ENCODE measurements around the gene CRY1. TPM values are rescaled to one million over a fixed set of nuclear protein-coding genes. Genes with fewer than 3 reads are reported as not detected.

The CRY1 gene
- total RNA-seq, 2 experiments from 2014 or later: 26.6 to 27.8 TPM

- no peak for TF ChIP-seq CTCF (IDR thresholded peaks at IDR 0.05)
- Mint-ChIP-seq H3K27ac (no peak overlapping the region), H3K9me3 (no peaks in the 10 kb centered on the region), H3K27me3 (no peaks in the 10 kb centered on the region), H3K4me3 (no peak overlapping the region), H3K36me3 (ENCODE audit: low read depth) (peaks cover 21% of the 10 kb centered on the region), H3K4me1 (ENCODE audit: low read depth) (no peaks in the 10 kb centered on the region)
- POLR2A ChIA-PET: interaction anchor here (0.6 kb wide), 2 partner anchors 57 to 77 kb away, joined by 3 read pairs; no protein-coding TSS in a partner anchor
- intact Hi-C loops (cut with micrococcal nuclease): no loop called here
- no peak for DNase-seq
- CTCF ChIA-PET: no interaction called here
- no peak for ATAC-seq
Measured at GRCh38 chr12:107019546-107019945, 73.8 kb downstream of the CRY1 start.

GRCh38 chr12:107017042-107017441 is 76.3 kb downstream of the CRY1 start:
- H3K36me3 Mint-ChIP-seq (ENCODE audit: low read depth): peaks cover 21% of the 10 kb centered on the region
- intact Hi-C loops (cut with micrococcal nuclease): no loop called here
- DNase-seq (no peak), ATAC-seq (no peak)
- TF ChIP-seq CTCF (IDR thresholded peaks at IDR 0.05): no peak
- POLR2A ChIA-PET: interaction anchor here (1.2 kb wide), 1 partner anchor 30 kb away, joined by 3 read pairs; the partner anchor contains the start of gene MTERF2
- H3K27ac Mint-ChIP-seq: no peak overlapping the region
- no peaks in the 10 kb centered on the region for H3K4me1 Mint-ChIP-seq (ENCODE audit: low read depth)
- H3K27me3 Mint-ChIP-seq: no peaks in the 10 kb centered on the region
- no peak overlapping the region for H3K4me3 Mint-ChIP-seq
- no peaks in the 10 kb centered on the region for H3K9me3 Mint-ChIP-seq
- CTCF ChIA-PET: no interaction called here

- no peak for DNase-seq
- H3K9me3 Mint-ChIP-seq: no peaks in the 10 kb centered on the region
- no peaks in the 10 kb centered on the region for H3K27me3 Mint-ChIP-seq
- intact Hi-C loops (cut with micrococcal nuclease): no loop called here
- CTCF ChIA-PET: interaction anchor here (0.9 to 1.8 kb wide), 2 partner anchors 16 to 91 kb away, joined by 3 to 9 read pairs; no protein-coding TSS in a partner anchor
- no peak overlapping the region for H3K4me3 Mint-ChIP-seq
- H3K36me3 Mint-ChIP-seq (ENCODE audit: low read depth): peaks cover 18% of the 10 kb centered on the region
- H3K4me1 Mint-ChIP-seq (ENCODE audit: low read depth): no peaks in the 10 kb centered on the region
- TF ChIP-seq CTCF (IDR thresholded peaks at IDR 0.05): no peak
- POLR2A ChIA-PET: interaction anchor here (0.7 kb wide), 1 partner anchor 36 kb away, joined by 3 read pairs; no protein-coding TSS in a partner anchor
- H3K27ac Mint-ChIP-seq: no peak overlapping the region
- peak; percentile 30 for ATAC-seq
Measured at GRCh38 chr12:107014055-107014454, 79.3 kb downstream of the CRY1 start.

- CTCF ChIA-PET: interaction anchor here (0.7 to 1.8 kb wide), 2 partner anchors 92 to 724 kb away, joined by 3 to 9 read pairs; no protein-coding TSS in a partner anchor
- Mint-ChIP-seq H3K27ac (no peak overlapping the region), H3K4me1 (ENCODE audit: low read depth) (no peaks in the 10 kb centered on the region), H3K4me3 (no peak overlapping the region), H3K9me3 (no peaks in the 10 kb centered on the region), H3K36me3 (ENCODE audit: low read depth) (peaks cover 17% of the 10 kb centered on the region), H3K27me3 (no peaks in the 10 kb centered on the region)
- no peak for ATAC-seq
- no peak for DNase-seq
- POLR2A ChIA-PET: no interaction called here
- intact Hi-C loops (cut with micrococcal nuclease): no loop called here
- no peak for TF ChIP-seq CTCF (IDR thresholded peaks at IDR 0.05)
Measured at GRCh38 chr12:107012736-107013425, 80.5 kb downstream of the CRY1 start.

GRCh38 chr12:107011519-107011918 is 81.8 kb downstream of the CRY1 start:
- POLR2A ChIA-PET: no interaction called here

More at GRCh38 chr12:107011519-107011918, 81.8 kb downstream of the CRY1 start:
- no peaks in the 10 kb centered on the region for H3K27me3 Mint-ChIP-seq
- ATAC-seq (no peak), DNase-seq (no peak)
- no peaks in the 10 kb centered on the region for H3K9me3 Mint-ChIP-seq
- H3K36me3 Mint-ChIP-seq (ENCODE audit: low read depth): peaks cover 9% of the 10 kb centered on the region
- no peaks in the 10 kb centered on the region for H3K4me1 Mint-ChIP-seq (ENCODE audit: low read depth)
- intact Hi-C loops (cut with micrococcal nuclease): no loop called here
- no peak for TF ChIP-seq CTCF (IDR thresholded peaks at IDR 0.05)
- H3K27ac Mint-ChIP-seq: no peak overlapping the region
- CTCF ChIA-PET: interaction anchor here (0.8 kb wide), 1 partner anchor 71 kb away, joined by 3 read pairs; no protein-coding TSS in a partner anchor
- no peak overlapping the region for H3K4me3 Mint-ChIP-seq

All from activated CD8-positive, alpha-beta T cell treated with anti-CD3 and anti-CD28 coated beads for 36 hours (primary cell).